HG03558 (cell line): Measurements from ENCODE around the gene SKOR1.

Experiments
- ATAC-seq: cut with Tn5 transposase; IDR thresholded peaks from one replicate; pipeline ENCODE4 v1.9.1; 2021; ENCODE audit warnings: moderate number of reproducible peaks; ENCODE audit not compliant: unreplicated experiment; ENCODE audit errors: extremely low read depth

The SKOR1 gene

DNA sequence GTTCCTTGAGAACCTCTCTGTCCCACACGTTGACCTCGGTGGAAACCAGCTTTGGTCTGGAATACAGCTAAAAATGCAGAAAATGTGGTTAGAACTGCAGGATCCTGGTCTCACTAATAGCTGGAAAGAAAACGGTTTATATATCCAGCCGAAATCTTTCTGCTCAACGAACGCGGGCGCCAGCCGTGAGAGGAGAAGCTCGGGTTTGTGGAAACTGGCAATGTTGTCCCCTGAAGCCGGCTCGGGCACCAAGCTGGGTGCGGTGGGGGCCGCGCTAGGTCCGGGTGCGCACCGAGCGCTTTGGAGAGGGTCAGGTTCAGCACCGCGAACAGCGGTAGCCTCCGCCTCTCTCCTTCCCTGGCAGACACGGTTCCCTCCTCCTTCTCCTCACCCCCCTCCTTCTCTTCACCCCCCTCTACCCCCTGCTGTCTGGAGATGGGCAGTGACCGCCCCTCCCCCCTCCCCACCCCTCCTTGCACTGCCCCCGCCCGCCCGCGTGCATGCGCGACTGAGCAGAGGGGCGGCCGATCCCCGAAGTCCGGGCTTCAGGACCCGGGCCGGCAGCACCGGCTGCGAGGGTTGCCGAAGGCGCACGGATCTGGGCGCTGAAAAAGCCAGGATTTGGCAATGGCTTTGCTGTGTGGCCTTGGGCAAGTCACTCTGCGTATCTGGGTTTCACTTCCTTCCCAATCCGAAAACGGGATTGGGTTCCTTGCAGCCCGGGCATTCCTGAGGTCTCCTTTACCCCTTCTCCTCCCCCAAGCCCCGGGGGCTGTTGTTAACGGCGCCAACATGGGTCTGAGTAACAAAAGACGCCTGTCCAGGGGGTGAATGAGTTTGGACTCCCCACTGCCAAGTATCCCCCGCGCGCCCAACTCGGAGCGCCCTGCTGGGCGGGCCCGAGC is at the start of gene SKOR1:
TSS of gene SKOR1 (plus strand) at position 534 of the 905 bp plus-strand sequence. CDS start at position 628, 94 bp downstream.
- ATAC-seq, result no peak

DNA sequence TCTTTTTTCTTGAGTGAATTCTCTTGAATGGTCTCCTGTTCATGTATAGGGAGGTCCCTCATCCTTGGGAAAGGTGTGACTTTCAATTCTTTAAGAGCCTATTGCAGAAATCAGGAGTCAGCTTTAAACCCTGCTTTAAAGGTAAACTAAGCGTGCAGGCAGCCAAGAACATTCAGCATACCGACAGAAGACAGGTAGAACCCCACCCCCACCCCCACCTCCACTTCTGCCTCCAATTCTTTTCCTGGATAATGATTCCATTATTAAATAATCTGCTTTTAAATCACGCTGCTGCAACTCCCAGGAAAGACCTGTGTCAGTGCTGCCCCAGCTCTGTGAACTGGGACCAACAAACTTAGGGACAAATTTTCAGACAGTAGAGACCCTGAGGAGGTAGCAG is 49.3 kb upstream of the SKOR1 start:
- ATAC-seq, result no peak

- no peak for ATAC-seq
These were observed 48.7 kb upstream of the SKOR1 start for GRCh38 chr15:67776600-67776999.

DNA sequence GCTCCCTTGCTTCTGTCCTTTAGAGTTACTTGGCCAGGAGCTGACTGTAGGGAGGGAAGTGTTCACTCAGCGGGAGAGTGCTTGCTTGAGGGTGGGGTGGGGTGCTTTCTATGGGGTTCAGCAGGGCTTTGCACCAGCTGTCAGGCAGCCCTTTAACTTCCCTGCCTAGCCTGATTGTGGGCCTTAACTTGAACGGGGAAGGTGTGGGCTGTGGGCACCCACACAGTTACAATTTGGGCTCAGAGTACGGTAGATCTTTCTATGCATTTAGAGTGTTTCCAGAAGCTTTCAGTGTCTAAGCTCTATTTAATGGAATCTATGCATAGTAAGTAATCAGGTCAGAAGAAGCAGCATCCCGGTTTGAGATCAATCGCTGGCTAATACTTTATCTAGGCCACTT is 48.2 kb upstream of the SKOR1 start:
- no peak for ATAC-seq

GRCh38 chr15:67777773-67778172 is 47.5 kb upstream of the SKOR1 start:
- no peak for ATAC-seq

- ATAC-seq, result no peak
These were observed 46.3 kb upstream of the SKOR1 start for GRCh38 chr15:67778968-67779548.

GRCh38 chr15:67779549-67780111 is 45.7 kb upstream of the SKOR1 start:
- no peak for ATAC-seq

- no peak for ATAC-seq
These were observed 44.2 kb upstream of the SKOR1 start for GRCh38 chr15:67781061-67781460.

DNA sequence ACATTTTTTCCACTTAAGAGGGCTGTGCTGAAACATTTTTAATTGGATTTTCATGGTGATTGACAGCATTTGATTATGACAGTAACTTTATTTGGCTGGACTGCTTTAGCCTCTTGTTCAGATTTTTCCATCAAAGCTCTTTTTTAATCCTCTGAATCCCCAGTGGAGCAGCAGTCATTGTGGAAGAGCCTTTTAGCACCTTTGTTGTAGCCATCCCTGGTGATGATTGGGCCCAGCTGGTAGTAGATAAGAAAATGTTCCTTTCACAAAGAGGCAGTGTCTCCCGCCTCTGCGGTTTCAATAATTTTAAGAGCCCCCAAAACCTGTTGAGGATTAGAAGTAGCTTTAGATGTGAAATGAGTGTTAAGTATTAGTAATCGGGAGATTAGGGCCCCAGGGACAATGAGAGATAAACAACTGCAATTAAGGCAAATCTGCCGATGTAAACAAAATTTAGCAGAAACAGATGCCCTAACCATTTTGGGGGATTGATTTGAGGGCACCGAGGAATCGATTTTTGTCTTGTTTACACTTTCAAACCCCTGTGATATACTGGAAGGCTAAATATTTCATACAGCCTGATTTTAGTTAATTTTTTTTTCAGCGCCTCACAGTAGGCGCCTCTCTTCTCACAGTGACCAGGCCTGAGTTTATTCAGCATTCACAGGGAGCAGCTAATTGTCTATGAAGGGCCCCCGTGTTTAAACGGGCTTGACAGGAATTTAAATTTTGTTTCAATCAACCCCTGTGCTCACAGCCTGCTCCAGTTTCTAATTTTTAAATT is 43.2 kb upstream of the SKOR1 start:
- ATAC-seq, result no peak

DNA sequence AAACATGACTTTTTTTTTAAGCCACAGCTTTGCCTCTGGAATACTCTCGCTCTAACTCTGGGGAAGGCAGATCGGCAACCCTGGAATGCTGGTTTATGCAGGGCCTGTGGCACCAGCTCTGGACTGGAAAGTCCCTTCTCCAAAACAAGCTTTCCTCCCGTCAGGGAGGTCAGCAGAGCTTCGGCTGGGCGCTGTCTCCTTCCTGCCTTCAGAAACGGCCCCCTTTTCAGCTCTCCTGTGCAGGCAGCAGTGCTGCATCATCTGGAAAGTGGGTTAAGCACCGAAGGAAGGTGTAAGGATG is 42.7 kb upstream of the SKOR1 start:
- ATAC-seq, result no peak

- ATAC-seq, result no peak
These were observed 42.0 kb upstream of the SKOR1 start for GRCh38 chr15:67783303-67783702.

DNA sequence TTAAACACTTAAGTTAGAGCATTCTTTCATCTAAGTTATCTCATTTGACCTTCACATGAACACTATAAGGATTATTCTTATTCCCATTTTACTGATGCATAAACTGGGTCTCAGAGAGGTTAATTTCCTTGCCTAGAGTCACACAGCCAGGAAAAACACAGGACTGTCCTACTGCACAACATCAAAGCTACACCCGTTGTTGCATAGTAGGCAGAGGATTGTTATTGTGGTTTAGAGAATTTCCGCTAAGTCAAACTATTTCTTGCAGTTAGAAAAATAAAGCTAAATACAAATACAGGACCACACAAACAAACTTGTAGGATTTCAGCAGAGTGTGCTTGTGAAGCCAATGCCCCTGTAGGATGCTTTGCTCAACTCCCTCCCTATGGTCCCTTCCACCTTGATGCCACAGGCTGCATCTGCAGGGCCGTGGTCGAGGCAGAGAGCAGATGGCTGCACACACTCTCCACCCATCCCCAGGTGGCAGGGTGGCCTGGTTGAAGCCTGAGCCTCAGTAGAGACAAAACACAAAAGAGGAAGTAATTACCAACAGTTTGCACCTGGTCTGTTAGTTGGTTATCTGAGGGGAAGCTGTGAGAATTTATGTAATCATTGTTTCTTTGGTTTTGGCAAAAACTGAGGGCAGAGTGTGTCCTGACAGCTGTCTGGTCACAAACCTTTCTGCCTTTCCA is 41.1 kb upstream of the SKOR1 start:
- peak; percentile 92 for ATAC-seq

DNA sequence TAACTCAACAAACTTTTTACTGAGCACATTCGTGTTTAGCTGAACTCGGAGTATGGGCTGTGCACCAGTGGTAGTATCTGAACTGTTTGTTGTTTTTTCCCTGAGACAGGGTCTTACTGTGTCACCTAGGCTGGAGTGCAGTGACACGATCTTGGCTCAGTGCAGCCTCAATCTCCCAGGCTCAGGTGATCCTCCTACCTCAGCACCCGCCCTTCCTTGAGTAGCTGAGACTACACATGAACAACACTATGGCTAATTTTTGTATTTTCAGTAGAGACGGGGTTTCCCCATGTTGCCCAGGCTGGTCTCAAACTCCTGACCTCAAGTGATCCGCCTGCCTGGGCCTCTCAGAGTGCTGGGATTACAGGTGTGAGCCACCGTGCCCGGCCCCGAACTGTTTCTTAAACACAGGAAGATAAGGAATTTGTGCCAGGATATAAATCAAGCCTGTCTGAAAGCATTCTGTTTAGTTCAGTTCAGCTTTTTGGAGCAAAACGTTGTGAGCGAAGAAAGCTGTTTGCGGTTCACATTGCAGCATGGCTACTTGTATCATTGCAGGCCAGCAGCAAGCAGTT is 40.4 kb upstream of the SKOR1 start:
- no peak for ATAC-seq

DNA sequence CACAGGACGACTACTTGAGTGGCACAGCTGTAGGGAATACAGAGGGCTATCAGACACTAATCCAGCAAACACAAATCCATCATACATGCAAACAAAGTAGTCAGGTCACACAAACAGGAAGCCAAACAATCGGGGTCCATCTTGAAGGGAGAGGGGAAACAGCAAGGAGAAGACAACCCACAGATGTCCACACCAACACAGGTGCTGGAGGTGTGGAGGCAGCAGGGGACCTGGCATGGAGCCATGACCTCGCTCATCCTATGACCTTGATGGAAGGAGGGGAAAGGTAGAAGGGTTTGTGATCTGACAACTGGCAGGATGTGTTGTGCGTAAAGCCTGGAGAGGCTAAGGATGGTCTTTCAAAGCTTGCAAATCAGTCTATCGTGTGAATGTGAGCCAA is 39.9 kb upstream of the SKOR1 start:
- no peak for ATAC-seq

- no peak for ATAC-seq
These were observed 38.7 kb upstream of the SKOR1 start for GRCh38 chr15:67786646-67787045.

GRCh38 chr15:67788986-67789385 is 36.3 kb upstream of the SKOR1 start:
- no peak for ATAC-seq

GRCh38 chr15:67790610-67791319 is 34.5 kb upstream of the SKOR1 start:
- ATAC-seq, result no peak

DNA sequence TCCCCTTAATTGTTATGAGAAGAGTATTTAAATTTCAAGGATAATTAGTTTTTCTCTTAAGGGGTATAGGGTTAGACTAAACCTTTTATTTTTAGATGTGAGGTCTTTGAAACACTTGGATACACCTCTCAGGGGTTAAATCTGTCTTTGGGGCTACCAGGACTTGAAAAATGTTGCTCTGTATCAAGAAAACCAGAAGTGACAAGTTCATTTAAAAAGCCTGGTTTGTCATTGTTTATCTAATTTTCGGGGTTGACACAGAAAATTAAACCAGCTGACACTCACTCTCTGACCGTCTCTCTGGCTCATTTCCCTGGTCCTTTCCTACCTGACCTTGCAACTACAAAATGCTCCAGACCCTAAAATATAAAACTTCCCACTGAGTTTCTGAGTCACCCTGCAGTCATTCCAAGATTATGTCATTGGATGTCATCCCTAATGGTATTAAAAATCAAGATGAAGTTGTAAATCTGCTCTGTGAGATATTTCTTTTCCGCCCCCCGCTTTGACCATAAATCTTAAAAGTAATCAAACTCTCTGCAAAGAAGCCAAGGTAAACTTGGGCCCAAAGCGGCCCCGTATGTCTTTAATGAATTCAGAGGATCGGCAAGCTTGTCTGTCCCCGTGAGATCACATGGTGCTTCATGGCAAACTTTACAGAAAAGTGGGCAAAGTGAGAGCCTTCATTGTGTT is 32.9 kb upstream of the SKOR1 start:
- ATAC-seq, result no peak
